HepG2 (cell line): ENCODE measurements around the gene SQOR. TPM values are rescaled to one million over a fixed set of nuclear protein-coding genes. Genes with fewer than 3 reads are reported as not detected.

ENCODE experiments used
- BORCS8-MEF2B ChIP-seq: sonication (generic); formaldehyde crosslinking; IDR thresholded peaks from 2 replicates; pipeline ENCODE4 v1.8.0; 2022; ENCODE audit warnings: mild to moderate bottlenecking, missing genetic modification reagents
- CREB1 ChIP-seq, 2 experiments: fragments of 450-650 bp in 1 of 2; IDR thresholded peaks; 2 replicates each; pipeline ENCODE4 v1.6.1; 2016 to 2017; ENCODE audit warnings: control low read depth in 1 of 2, mild to moderate bottlenecking in 1 of 2, missing compliant biosample characterization in 1 of 2, missing genetic modification characterization in 1 of 2
- ETV5 ChIP-seq: IDR thresholded peaks from 2 replicates; pipeline ENCODE4 v1.6.1; 2018; ENCODE audit warnings: missing biosample characterization, missing genetic modification reagents, inconsistent platforms, borderline replicate concordance
- KLF13 ChIP-seq: sonication (generic); formaldehyde crosslinking; IDR thresholded peaks from 2 replicates; pipeline ENCODE4 v1.4.0; 2020; ENCODE audit warnings: mild to moderate bottlenecking, missing genetic modification reagents
- LCORL ChIP-seq, 2 experiments: fragments of 450-650 bp in 1 of 2; sonication (generic) in 1 of 2; formaldehyde crosslinking in 1 of 2; IDR thresholded peaks; 2 replicates each; pipeline versions ENCODE4 v1.5.0 to v1.6.1; 2017 to 2020; ENCODE audit warnings: antibody characterized with exemption in 1 of 2, missing genetic modification reagents in 1 of 2
- MTA1 ChIP-seq: sonication (generic); formaldehyde crosslinking; IDR thresholded peaks from 2 replicates; pipeline ENCODE4 v1.4.0; 2020; ENCODE audit warnings: missing genetic modification reagents, mild to moderate bottlenecking, borderline replicate concordance
- MYNN ChIP-seq: sonication (generic); formaldehyde crosslinking; IDR thresholded peaks from 2 replicates; pipeline ENCODE4 v1.4.0; 2020; ENCODE audit warnings: mild to moderate bottlenecking, low read depth, missing genetic modification reagents
- NR2F6 ChIP-seq, 2 experiments: IDR thresholded peaks; 2 replicates each; pipeline ENCODE4 v1.6.1; 2016; ENCODE audit warnings: antibody characterized with exemption in 1 of 2, mild to moderate bottlenecking in 1 of 2
- PRMT3 ChIP-seq: sonication (generic); formaldehyde crosslinking; IDR thresholded peaks from 2 replicates; pipeline ENCODE4 v1.8.1; 2022; ENCODE audit warnings: low read depth, mild to moderate bottlenecking, moderate library complexity, missing genetic modification reagents, borderline replicate concordance
- TEAD2 ChIP-seq: sonication (generic); formaldehyde crosslinking; IDR thresholded peaks from 2 replicates; pipeline ENCODE4 v1.9.0; 2021; ENCODE audit warnings: missing genetic modification reagents
- THAP11 ChIP-seq: IDR thresholded peaks from 2 replicates; pipeline ENCODE4 v1.6.1; 2016; ENCODE audit warnings: missing biosample characterization, missing genetic modification reagents
- ZNF124 ChIP-seq: sonication (generic); formaldehyde crosslinking; IDR thresholded peaks from 2 replicates; pipeline ENCODE4 v1.4.0; 2020; ENCODE audit warnings: missing genetic modification reagents
- ZNF281 ChIP-seq: sonication (generic); formaldehyde crosslinking; IDR thresholded peaks from 2 replicates; pipeline ENCODE4 v1.4.0; 2020; ENCODE audit warnings: missing genetic modification reagents, borderline replicate concordance
- ZNF3 ChIP-seq: IDR thresholded peaks from 2 replicates; pipeline ENCODE4 v1.7.0; 2017; ENCODE audit warnings: inconsistent platforms
- ZNF414 ChIP-seq: sonication (generic); formaldehyde crosslinking; IDR thresholded peaks from 2 replicates; pipeline ENCODE4 v1.5.0; 2020; ENCODE audit warnings: missing genetic modification reagents
- ZNF484 ChIP-seq: sonication (generic); formaldehyde crosslinking; IDR thresholded peaks from 2 replicates; pipeline ENCODE4 v1.5.1; 2020; ENCODE audit warnings: mild to moderate bottlenecking, low read depth, missing genetic modification reagents, borderline replicate concordance
- ZNF501 ChIP-seq: sonication (generic); formaldehyde crosslinking; IDR thresholded peaks from 2 replicates; pipeline ENCODE4 v1.5.1; 2020; ENCODE audit warnings: mild to moderate bottlenecking, moderate library complexity, missing genetic modification reagents
- ZNF644 ChIP-seq: IDR thresholded peaks from 2 replicates; pipeline ENCODE4 v1.6.1; 2016; ENCODE audit warnings: low read depth
- polyA plus RNA-seq, 8 experiments: library from polyadenylated mRNA; depleted of rRNA in 3 of 8; stranded (reverse) in 7 of 8; unstranded in 1 of 8; fragments of >200 nt; fragmentation: Illumina TruSeq in 4 of 8; extraction: Trizol in 4 of 8; gene quantifications; 2 replicates each; pipeline versions ENCODE4 v1.2.1 to v1.2.3, GENCODE V29; 2011 to 2016; ENCODE audit warnings: low read depth in 4 of 8, missing spikeins in 1 of 8, mixed read lengths in 1 of 8; ENCODE audit not compliant: insufficient read depth in 1 of 8
- total RNA-seq, 5 experiments: library from RNA; depleted of rRNA; stranded (reverse); fragments of >200 nt; fragmentation: Illumina TruSeq; extraction: Trizol; gene quantifications; 2 replicates each; pipeline ENCODE4 v1.2.3, GENCODE V29; 2016; ENCODE audit warnings: low read depth in 1 of 5
- TF ChIP-seq, protein P1 (sequence below): sonication (generic); formaldehyde crosslinking; IDR thresholded peaks from 2 replicates; pipeline ENCODE4 v1.4.0; 2020; ENCODE audit warnings: missing genetic modification reagents, mild to moderate bottlenecking, borderline replicate concordance
- TF ChIP-seq, protein P2 (sequence below): sonication (generic); formaldehyde crosslinking; IDR thresholded peaks from 2 replicates; pipeline ENCODE4 v1.4.0; 2020; ENCODE audit warnings: mild to moderate bottlenecking, missing genetic modification reagents

The SQOR gene
- total and polyA plus RNA-seq, 2 of the 13 experiments (the other 11 are each of a cell fraction or from before 2014, with no cell fraction given): 19.3 to 19.4 TPM

DNA sequence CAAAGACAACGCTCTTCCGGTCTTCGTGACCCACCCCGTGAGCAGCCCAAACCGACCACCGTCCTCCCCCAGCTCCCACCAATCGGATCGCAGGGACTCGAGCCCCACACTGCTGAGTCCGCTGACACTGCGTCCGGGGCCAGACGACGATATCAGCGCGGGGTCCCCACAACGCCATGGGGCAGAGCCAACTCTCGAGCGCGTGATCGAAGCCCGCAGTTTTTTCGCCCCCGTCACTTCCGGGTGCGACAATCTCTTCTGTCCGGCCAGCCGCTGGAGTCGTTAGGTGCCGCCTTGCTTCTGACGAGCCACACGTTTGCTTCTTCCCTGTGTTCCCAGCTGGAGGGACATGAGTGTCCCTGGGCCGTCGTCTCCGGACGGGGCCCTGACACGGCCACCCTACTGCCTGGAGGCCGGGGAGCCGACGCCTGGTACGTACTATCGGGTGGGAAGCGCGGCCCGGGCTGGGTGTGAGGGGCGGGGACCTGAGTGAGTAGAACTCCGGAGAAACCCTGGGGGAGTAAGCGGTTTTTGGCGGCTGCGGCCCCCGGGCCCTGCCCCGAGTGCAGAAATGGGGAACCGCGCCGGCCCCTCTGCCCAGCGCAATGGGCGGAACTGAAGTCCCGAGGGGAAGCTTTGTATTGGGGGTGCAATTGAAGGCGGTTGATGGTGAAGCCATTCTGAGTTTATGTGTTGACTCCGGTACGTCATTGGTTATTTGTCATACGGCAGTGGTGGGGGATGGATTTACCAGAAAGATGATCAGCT lies 47.5 kb upstream of the SQOR start, which contains the start of gene BLOC1S6 (continued):
- TF ChIP-seq ZNF281 (CRISPR knock-in tag): peak; percentile 56; the same call in 1 of the 2 replicates
- TF ChIP-seq ZNF484 (CRISPR knock-in tag): no peak
- no peak for TF ChIP-seq LCORL (IDR thresholded peaks at IDR 0.05)
- peak; percentile 90 for TF ChIP-seq LCORL (CRISPR knock-in tag; IDR thresholded peaks at IDR 0.05)
- no peak for TF ChIP-seq NR2F6 (IDR thresholded peaks at IDR 0.05)
- TF ChIP-seq NR2F6 (CRISPR knock-in tag; IDR thresholded peaks at IDR 0.05): no peak
- TF ChIP-seq ZNF414 (CRISPR knock-in tag): peak; percentile 99
- TF ChIP-seq BORCS8-MEF2B: peak; percentile 94
- no peak for TF ChIP-seq MYNN (CRISPR knock-in tag)
- TF ChIP-seq ZNF3 (CRISPR knock-in tag): no peak
- peak; percentile 92 for TF ChIP-seq THAP11 (CRISPR knock-in tag)
- peak; percentile 92 for TF ChIP-seq ZNF124 (CRISPR knock-in tag)
- TF ChIP-seq ZNF644: no peak; the same call in 1 of the 2 replicates
- peak; percentile 93 for TF ChIP-seq CREB1 (IDR thresholded peaks at IDR 0.05)
- peak; percentile 98 for TF ChIP-seq CREB1 (CRISPR knock-in tag; IDR thresholded peaks at IDR 0.05)
- peak; percentile 87; the same call in 1 of the 2 replicates for TF ChIP-seq PRMT3 (CRISPR knock-in tag)
- TF ChIP-seq ETV5 (CRISPR knock-in tag): peak; percentile 72
- peak; percentile 89 for TF ChIP-seq MTA1 (CRISPR knock-in tag)
- TF ChIP-seq TEAD2 (CRISPR knock-in tag): no peak
- TF ChIP-seq ZNF501 (CRISPR knock-in tag): peak; percentile 96
- TF ChIP-seq, protein P1, sequence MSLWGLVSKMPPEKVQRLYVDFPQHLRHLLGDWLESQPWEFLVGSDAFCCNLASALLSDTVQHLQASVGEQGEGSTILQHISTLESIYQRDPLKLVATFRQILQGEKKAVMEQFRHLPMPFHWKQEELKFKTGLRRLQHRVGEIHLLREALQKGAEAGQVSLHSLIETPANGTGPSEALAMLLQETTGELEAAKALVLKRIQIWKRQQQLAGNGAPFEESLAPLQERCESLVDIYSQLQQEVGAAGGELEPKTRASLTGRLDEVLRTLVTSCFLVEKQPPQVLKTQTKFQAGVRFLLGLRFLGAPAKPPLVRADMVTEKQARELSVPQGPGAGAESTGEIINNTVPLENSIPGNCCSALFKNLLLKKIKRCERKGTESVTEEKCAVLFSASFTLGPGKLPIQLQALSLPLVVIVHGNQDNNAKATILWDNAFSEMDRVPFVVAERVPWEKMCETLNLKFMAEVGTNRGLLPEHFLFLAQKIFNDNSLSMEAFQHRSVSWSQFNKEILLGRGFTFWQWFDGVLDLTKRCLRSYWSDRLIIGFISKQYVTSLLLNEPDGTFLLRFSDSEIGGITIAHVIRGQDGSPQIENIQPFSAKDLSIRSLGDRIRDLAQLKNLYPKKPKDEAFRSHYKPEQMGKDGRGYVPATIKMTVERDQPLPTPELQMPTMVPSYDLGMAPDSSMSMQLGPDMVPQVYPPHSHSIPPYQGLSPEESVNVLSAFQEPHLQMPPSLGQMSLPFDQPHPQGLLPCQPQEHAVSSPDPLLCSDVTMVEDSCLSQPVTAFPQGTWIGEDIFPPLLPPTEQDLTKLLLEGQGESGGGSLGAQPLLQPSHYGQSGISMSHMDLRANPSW (CRISPR knock-in tag): no peak
- TF ChIP-seq, protein P2, sequence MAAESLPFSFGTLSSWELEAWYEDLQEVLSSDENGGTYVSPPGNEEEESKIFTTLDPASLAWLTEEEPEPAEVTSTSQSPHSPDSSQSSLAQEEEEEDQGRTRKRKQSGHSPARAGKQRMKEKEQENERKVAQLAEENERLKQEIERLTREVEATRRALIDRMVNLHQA (CRISPR knock-in tag): no peak
- peak; percentile 95 for TF ChIP-seq KLF13 (CRISPR knock-in tag)
